ENCODE results near the gene HMGXB3. TPM values are rescaled to one million over a fixed set of nuclear protein-coding genes. Genes with fewer than 3 reads are reported as not detected.

The HMGXB3 gene
- total RNA-seq, 4 donors from 2014 or later: 19.7 to 27.0 (median 23.9) TPM

- DNase-seq: no peak
- Histone ChIP-seq H3K4me1 (no peaks in the 10 kb centered on the region), H3K36me3 (peaks cover 0 to 12% of the 10 kb centered on the region in 2 donors), H3K9me3 (no peaks in the 10 kb centered on the region), H3K27ac (no peak overlapping the region), H3K27me3 (no peaks in the 10 kb centered on the region), H3K4me3 (no peak overlapping the region)
- intact Hi-C loops (cut with DNase I; ENCODE audit: low total_unique reads): no loop called here
- TF ChIP-seq CTCF (IDR thresholded peaks at IDR 0.05 in 4 of 5, conservative IDR thresholded peaks at IDR 0.05 in 1 of 5) (no peak), POLR2A (IDR thresholded peaks at IDR 0.05) (no peak)
- in situ Hi-C loops (cut with MboI; ENCODE audit: low sequenced_read_pairs in 4 of 4): no loop called here
- no peak for ATAC-seq
Observed at GRCh38 chr5:150059623-150060022, 59.1 kb downstream of the HMGXB3 start.

GRCh38 chr5:150060471-150060870, 59.9 kb downstream of the HMGXB3 start:
- Histone ChIP-seq H3K27ac (no peak overlapping the region), H3K4me1 (no peaks in the 10 kb centered on the region), H3K9me3 (no peaks in the 10 kb centered on the region), H3K4me3 (no peak overlapping the region), H3K36me3 (peaks cover 0 to 4% of the 10 kb centered on the region in 2 donors), H3K27me3 (no peaks in the 10 kb centered on the region)
- DNase-seq (no peak), ATAC-seq (no peak)
- intact Hi-C loops (cut with DNase I; ENCODE audit: low total_unique reads): no loop called here
- in situ Hi-C loops (cut with MboI; ENCODE audit: low sequenced_read_pairs in 4 of 4): no loop called here
- no peak for TF ChIP-seq POLR2A (IDR thresholded peaks at IDR 0.05)

GRCh38 chr5:150061538-150061995, 61.0 kb downstream of the HMGXB3 start:
- Histone ChIP-seq H3K27me3 (no peaks in the 10 kb centered on the region), H3K27ac (no peak overlapping the region), H3K9me3 (no peaks in the 10 kb centered on the region), H3K4me1 (no peaks in the 10 kb centered on the region), H3K36me3 (no peaks in the 10 kb centered on the region), H3K4me3 (no peak overlapping the region)
- no peak for DNase-seq
- intact Hi-C loops (cut with DNase I; ENCODE audit: low total_unique reads) (no loop called here), in situ Hi-C loops (cut with MboI; ENCODE audit: low sequenced_read_pairs in 4 of 4) (no loop called here)
- TF ChIP-seq POLR2A (IDR thresholded peaks at IDR 0.05) (no peak), CTCF (IDR thresholded peaks at IDR 0.05 in 4 of 5, conservative IDR thresholded peaks at IDR 0.05 in 1 of 5) (no peak)
- no peak for ATAC-seq

GRCh38 chr5:150062216-150062922, 61.8 kb downstream of the HMGXB3 start:
- intact Hi-C loops (cut with DNase I; ENCODE audit: low total_unique reads) (no loop called here), in situ Hi-C loops (cut with MboI; ENCODE audit: low sequenced_read_pairs in 4 of 4) (no loop called here)
- Histone ChIP-seq H3K36me3 (no peaks in the 10 kb centered on the region), H3K4me1 (no peaks in the 10 kb centered on the region), H3K27me3 (no peaks in the 10 kb centered on the region), H3K27ac (no peak overlapping the region), H3K4me3 (no peak overlapping the region), H3K9me3 (no peaks in the 10 kb centered on the region)
- no peak for TF ChIP-seq POLR2A (IDR thresholded peaks at IDR 0.05)
- TF ChIP-seq CTCF (IDR thresholded peaks at IDR 0.05 in 4 of 5, conservative IDR thresholded peaks at IDR 0.05 in 1 of 5): no peak
- ATAC-seq (no peak), DNase-seq (no peak)

GRCh38 chr5:150063638-150064037, 63.1 kb downstream of the HMGXB3 start:
- intact Hi-C loops (cut with DNase I; ENCODE audit: low total_unique reads) (no loop called here), in situ Hi-C loops (cut with MboI; ENCODE audit: low sequenced_read_pairs in 4 of 4) (no loop called here)
- Histone ChIP-seq H3K4me1 (no peaks in the 10 kb centered on the region), H3K9me3 (no peaks in the 10 kb centered on the region), H3K27ac (no peak overlapping the region), H3K4me3 (no peak overlapping the region), H3K36me3 (no peaks in the 10 kb centered on the region), H3K27me3 (no peaks in the 10 kb centered on the region)
- TF ChIP-seq POLR2A (IDR thresholded peaks at IDR 0.05): no peak
- TF ChIP-seq CTCF (IDR thresholded peaks at IDR 0.05 in 4 of 5, conservative IDR thresholded peaks at IDR 0.05 in 1 of 5): no peak
- ATAC-seq: no peak
- DNase-seq: no peak
